ENCODE data around the gene ZNF207. TPM values are rescaled to one million over a fixed set of nuclear protein-coding genes. Genes with fewer than 3 reads are reported as not detected.
"Not testable (repeated sequence)": the region's sequence is repeated elsewhere in the genome, so short reads cannot be mapped to it uniquely, and the experiment has no call there.

The ZNF207 gene
- total and polyA plus RNA-seq, 5 experiments from 2014 or later: 120 to 287 (median 137) TPM

DNA sequence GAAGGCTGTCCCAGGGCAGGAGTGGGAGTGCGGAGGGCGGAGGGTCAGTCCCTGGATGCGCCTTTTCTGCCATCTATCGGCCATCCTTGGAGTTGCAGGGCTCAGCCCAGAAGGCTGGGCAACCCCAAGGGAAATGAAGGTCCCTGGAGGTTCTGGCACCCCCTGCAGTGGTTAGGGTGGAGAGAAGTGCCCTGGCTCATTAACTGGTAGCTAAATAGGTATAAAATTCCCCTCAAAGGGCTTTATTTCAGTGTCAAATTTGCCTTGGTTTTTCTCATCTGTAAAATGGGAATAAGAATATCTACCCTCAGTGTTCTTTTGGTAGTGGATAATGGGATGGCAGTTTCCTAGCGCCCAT lies 30.4 kb upstream of the ZNF207 start:
- Mint-ChIP-seq H3K27ac (peak overlapping the region in 2 of 10 donors; percentile 48 to 52), H3K4me1 (peaks cover 7 to 23% (median 17%) of the 10 kb centered on the region in 4 donors), H3K27me3 (peaks cover 0 to 10% (median 6%) of the 10 kb centered on the region in 5 donors), H3K36me3 (no peaks in the 10 kb centered on the region), H3K9me3 (no peaks in the 10 kb centered on the region), H3K4me3 (peak overlapping the region; percentile 65 to 87 (median 80))
- peak; percentile 89 to 90 for ATAC-seq
- peak; percentile 49 to 82 (median 68) for DNase-seq
- POLR2A ChIA-PET: interaction anchor here (0.7 kb wide), 3 partner anchors 123 to 1570 kb away, joined by 3 to 7 read pairs (median 3); no protein-coding TSS in a partner anchor

DNA sequence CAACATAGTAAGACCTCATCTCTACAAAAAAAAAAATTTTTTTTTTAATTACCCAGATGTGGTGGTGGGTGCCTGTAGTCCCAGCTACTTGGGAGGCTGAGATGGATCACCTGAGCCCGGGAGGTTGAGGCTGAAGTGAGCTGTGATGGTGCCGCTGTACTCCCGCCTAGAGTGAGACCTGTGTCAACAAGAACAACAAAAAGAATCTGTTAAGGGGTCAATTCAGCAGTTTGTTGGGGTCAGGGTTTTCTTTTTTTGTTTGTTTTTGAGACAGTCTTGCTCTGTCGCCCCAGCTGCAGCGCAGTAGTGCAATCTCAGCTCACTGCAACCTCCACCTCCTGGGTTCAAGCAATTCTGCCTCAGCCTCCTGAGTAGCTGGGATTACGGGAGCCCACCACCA lies 29.9 kb upstream of the ZNF207 start:
- ATAC-seq, H3K4me3 Mint-ChIP-seq, H3K27ac Mint-ChIP-seq, POLR2A ChIA-PET, H3K36me3 Mint-ChIP-seq, DNase-seq, H3K9me3 Mint-ChIP-seq: not testable (repeated sequence)
- peaks cover 7 to 24% (median 17%) of the 10 kb centered on the region in 4 donors for H3K4me1 Mint-ChIP-seq
- peaks cover 0 to 10% (median 3%) of the 10 kb centered on the region in 5 donors for H3K27me3 Mint-ChIP-seq

DNA sequence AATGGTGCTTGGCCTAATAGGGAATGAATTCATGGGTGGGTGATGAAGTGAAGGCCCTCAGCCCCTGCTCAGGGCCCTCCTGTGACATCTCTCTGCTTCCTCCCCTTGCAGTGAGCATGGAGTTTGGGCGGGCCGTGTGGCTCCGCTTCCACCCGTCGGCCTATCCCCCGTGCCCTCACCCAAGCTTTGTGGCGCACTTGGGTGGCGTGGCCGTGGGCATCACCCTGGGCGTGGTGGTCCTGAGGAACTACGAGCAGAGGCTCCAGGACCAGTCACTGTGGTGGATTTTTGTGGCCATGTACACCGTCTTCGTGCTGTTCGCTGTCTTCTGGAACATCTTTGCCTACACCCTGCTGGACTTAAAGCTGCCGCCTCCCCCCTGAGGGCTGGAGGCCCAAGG lies 29.1 kb upstream of the ZNF207 start:
- no peak overlapping the region for H3K27ac Mint-ChIP-seq
- POLR2A ChIA-PET: no interaction called here
- no peak for DNase-seq
- no peak for ATAC-seq
- no peak overlapping the region for H3K4me3 Mint-ChIP-seq
- no peaks in the 10 kb centered on the region for H3K36me3 Mint-ChIP-seq
- H3K4me1 Mint-ChIP-seq: peaks cover 7 to 24% (median 17%) of the 10 kb centered on the region in 4 donors
- no peaks in the 10 kb centered on the region for H3K9me3 Mint-ChIP-seq
- H3K27me3 Mint-ChIP-seq: peaks cover 0 to 6% (median under 1%) of the 10 kb centered on the region in 5 donors

DNA sequence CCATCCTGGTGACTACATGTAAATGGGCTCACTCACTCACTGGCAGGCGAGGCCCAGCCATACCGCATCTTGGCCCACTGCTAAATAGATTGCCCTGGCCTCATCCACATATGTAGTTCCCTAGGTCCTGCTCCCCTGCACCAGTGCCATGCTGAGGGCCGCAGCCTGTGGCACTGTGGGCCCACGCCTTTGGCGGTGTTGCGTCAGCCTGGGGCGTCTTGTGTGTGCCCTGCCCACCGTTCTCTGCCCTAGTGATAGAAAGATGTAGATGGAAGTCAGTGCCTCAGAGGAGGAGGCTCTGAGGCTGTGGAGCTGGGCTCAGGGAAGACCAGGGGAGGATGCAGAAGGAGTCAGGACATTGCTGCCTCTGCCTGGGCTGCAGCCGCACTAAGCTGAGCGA lies 26.9 kb upstream of the ZNF207 start:
- Mint-ChIP-seq H3K9me3 (no peaks in the 10 kb centered on the region), H3K27ac (peak overlapping the region in 6 of 10 donors; percentile 12 to 77 (median 58)), H3K4me1 (peaks cover 7 to 26% (median 17%) of the 10 kb centered on the region in 4 donors), H3K4me3 (peak overlapping the region in 3 of 10 donors; percentile 15 to 54 (median 21)), H3K36me3 (no peaks in the 10 kb centered on the region), H3K27me3 (no peaks in the 10 kb centered on the region)
- ATAC-seq (no peak), DNase-seq (no peak)
- POLR2A ChIA-PET: no interaction called here

DNA sequence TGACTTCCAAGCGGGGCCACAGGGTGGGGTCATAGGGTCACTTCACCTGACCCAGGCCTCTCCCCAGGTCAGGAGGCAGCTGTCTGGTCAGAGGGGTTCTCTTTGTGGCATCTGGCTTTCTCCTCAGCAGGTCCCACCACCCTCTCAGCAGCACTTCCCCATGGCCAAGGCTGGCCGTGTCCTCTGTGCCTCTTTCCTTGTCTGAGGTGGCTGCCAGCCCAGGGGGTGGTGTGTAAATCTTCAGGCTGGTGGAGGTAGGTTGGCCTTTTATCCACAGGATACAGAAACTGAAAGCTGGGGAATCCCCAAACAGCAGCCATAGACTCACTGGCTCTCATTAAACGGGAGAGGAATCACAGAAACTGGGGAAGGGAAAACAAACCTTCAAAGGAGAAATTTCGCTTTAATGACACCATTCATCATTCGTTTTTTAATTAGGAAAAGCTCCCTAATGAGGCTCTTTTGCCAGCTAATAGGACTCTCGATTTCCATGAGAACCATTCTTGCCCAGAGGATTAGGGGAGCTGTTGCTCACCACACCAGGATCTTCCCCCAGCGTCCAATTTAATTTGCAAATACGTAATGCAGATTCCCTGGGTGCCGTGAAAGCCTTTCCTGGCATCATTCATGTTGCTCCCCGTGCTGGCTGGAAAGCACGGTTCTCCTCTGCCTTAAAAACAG lies 26.0 kb upstream of the ZNF207 start:
- peak; percentile 77 to 80 for ATAC-seq
- POLR2A ChIA-PET: no interaction called here
- peak overlapping the region; percentile 43 to 80 (median 60) for H3K4me3 Mint-ChIP-seq
- H3K4me1 Mint-ChIP-seq: peaks cover 7 to 23% (median 17%) of the 10 kb centered on the region in 4 donors
- H3K27me3 Mint-ChIP-seq: no peaks in the 10 kb centered on the region
- H3K27ac Mint-ChIP-seq: peak overlapping the region; percentile 2 to 78 (median 51)
- H3K9me3 Mint-ChIP-seq: no peaks in the 10 kb centered on the region
- DNase-seq: peak in 4 of 10 donors; percentile 5 to 37 (median 24)
- no peaks in the 10 kb centered on the region for H3K36me3 Mint-ChIP-seq

- Mint-ChIP-seq H3K27ac (no peak overlapping the region), H3K36me3 (peaks cover 0 to 7% (median 0%) of the 10 kb centered on the region in 3 donors), H3K4me3 (no peak overlapping the region), H3K9me3 (no peaks in the 10 kb centered on the region), H3K27me3 (no peaks in the 10 kb centered on the region), H3K4me1 (peaks cover 12 to 41% (median 36%) of the 10 kb centered on the region in 4 donors)
- no peak for DNase-seq
- POLR2A ChIA-PET: no interaction called here
- ATAC-seq: no peak
Observed at GRCh38 chr17:32327911-32328310, 22.0 kb upstream of the ZNF207 start.

DNA sequence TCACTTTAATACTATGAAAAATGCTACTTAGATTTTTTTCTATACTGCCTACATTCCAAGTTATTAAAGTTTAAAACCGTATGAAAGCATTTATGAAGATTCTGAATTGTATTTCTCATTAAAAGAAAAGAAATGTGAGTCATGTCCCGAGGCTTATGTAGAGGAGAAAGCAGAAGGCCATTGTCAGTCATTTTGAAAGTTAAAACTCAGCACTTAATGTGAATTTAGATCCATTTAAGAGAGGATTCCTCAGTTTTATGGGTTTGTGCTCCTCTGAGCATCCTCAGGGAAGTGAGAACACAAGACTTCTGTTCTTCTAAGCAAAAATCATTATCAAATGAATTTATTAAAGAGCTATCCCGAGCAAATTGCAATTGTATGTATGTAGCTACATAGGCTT lies 19.8 kb upstream of the ZNF207 start:
- H3K27ac Mint-ChIP-seq: peak overlapping the region; percentile 29 to 85 (median 61)
- no peaks in the 10 kb centered on the region for H3K27me3 Mint-ChIP-seq
- POLR2A ChIA-PET: no interaction called here
- H3K9me3 Mint-ChIP-seq: no peaks in the 10 kb centered on the region
- H3K4me1 Mint-ChIP-seq: peaks cover 5 to 25% (median 21%) of the 10 kb centered on the region in 4 donors
- H3K36me3 Mint-ChIP-seq: peaks cover 3 to 25% (median 6%) of the 10 kb centered on the region in 3 donors
- no peak for ATAC-seq
- H3K4me3 Mint-ChIP-seq: no peak overlapping the region
- DNase-seq: no peak

DNA sequence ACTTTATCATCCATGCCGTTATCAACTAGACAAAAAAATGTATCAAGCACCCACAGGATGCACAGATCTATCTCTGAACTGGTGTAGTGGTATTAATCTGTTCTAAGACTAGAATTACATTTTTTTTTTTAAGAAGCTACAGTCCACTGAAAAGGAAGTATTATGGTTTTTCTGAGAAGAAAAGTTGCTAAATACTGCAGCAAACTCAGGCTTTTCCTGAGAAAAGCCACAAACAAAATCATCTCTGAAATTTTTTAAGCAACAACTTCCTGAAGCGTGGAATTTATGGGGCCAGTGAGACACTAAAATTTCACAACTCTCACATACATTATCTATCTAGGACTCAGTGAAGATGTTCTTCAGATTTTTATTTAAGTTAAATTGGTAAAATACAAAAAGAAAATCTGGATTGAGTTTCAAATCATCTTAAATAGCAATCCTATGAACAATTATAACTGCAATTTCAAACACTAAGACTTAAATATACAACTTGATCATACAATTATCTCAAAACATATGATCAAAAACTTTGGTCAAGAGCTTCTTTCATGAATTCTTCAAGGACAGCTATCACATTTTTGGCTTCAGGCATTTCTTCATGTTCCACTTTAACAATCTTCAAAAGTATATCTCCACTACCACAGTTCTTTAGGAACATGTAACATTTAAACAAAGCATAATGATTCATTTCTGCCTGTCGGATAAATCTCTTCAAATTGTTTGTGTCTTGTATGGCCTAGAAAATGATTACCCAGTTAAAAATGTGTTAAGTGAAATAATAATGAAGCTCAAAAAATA lies 18.5 kb upstream of the ZNF207 start:
- peak overlapping the region; percentile 34 to 85 (median 78) for H3K27ac Mint-ChIP-seq
- DNase-seq (no peak), ATAC-seq (no peak)
- no peaks in the 10 kb centered on the region for H3K9me3 Mint-ChIP-seq
- H3K4me3 Mint-ChIP-seq: peak overlapping the region in 6 of 10 donors; percentile 19 to 50 (median 44)
- POLR2A ChIA-PET: interaction anchor here (0.6 kb wide), 1 partner anchor 1488 kb away, joined by 4 read pairs; no protein-coding TSS in a partner anchor
- peaks cover 3 to 37% (median 6%) of the 10 kb centered on the region in 3 donors for H3K36me3 Mint-ChIP-seq
- peaks cover 5 to 25% (median 21%) of the 10 kb centered on the region in 4 donors for H3K4me1 Mint-ChIP-seq
- H3K27me3 Mint-ChIP-seq: no peaks in the 10 kb centered on the region

DNA sequence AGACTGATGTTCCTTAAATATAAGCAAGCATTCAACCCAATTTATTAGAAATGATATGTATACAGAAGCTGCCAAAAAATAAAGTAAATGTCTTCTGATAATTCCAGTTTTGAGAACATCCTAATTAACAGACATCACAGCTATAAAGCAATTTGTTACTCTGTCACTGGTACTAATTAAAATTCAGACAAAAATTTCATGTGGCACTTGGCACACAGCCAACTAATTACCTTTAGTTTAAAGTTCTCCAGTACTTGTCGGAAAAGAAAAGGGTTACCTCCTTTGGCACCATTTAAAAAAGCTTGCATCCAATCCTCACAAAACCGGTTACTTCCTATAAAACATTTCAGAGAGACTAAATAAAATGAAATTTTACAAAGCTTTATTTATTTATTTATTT lies 16.8 kb upstream of the ZNF207 start:
- Mint-ChIP-seq H3K27me3 (no peaks in the 10 kb centered on the region), H3K4me1 (peaks cover 5 to 23% (median 21%) of the 10 kb centered on the region in 4 donors), H3K27ac (no peak overlapping the region), H3K9me3 (no peaks in the 10 kb centered on the region), H3K36me3 (peaks cover 6 to 51% (median 7%) of the 10 kb centered on the region in 3 donors), H3K4me3 (no peak overlapping the region)
- ATAC-seq (no peak), DNase-seq (no peak)
- POLR2A ChIA-PET: no interaction called here

GRCh38 chr17:32335046-32335445 lies 14.9 kb upstream of the ZNF207 start:
- Mint-ChIP-seq H3K4me1 (peaks cover 6 to 24% (median 20%) of the 10 kb centered on the region in 4 donors), H3K27ac (no peak overlapping the region), H3K36me3 (peaks cover 6 to 65% (median 7%) of the 10 kb centered on the region in 3 donors), H3K27me3 (no peaks in the 10 kb centered on the region), H3K4me3 (no peak overlapping the region), H3K9me3 (no peaks in the 10 kb centered on the region)
- ATAC-seq: no peak
- POLR2A ChIA-PET: no interaction called here
- no peak for DNase-seq

- H3K4me1 Mint-ChIP-seq: peaks cover 7 to 18% (median 15%) of the 10 kb centered on the region in 4 donors
- ATAC-seq: no peak
- H3K27me3 Mint-ChIP-seq: no peaks in the 10 kb centered on the region
- no peak for DNase-seq
- no peaks in the 10 kb centered on the region for H3K9me3 Mint-ChIP-seq
- peaks cover 6 to 67% (median 7%) of the 10 kb centered on the region in 3 donors for H3K36me3 Mint-ChIP-seq
- POLR2A ChIA-PET: no interaction called here
- no peak overlapping the region for H3K4me3 Mint-ChIP-seq
- peak overlapping the region in 2 of 10 donors; percentile 11 to 50 for H3K27ac Mint-ChIP-seq
Observed at GRCh38 chr17:32335687-32336086, 14.3 kb upstream of the ZNF207 start.

DNA sequence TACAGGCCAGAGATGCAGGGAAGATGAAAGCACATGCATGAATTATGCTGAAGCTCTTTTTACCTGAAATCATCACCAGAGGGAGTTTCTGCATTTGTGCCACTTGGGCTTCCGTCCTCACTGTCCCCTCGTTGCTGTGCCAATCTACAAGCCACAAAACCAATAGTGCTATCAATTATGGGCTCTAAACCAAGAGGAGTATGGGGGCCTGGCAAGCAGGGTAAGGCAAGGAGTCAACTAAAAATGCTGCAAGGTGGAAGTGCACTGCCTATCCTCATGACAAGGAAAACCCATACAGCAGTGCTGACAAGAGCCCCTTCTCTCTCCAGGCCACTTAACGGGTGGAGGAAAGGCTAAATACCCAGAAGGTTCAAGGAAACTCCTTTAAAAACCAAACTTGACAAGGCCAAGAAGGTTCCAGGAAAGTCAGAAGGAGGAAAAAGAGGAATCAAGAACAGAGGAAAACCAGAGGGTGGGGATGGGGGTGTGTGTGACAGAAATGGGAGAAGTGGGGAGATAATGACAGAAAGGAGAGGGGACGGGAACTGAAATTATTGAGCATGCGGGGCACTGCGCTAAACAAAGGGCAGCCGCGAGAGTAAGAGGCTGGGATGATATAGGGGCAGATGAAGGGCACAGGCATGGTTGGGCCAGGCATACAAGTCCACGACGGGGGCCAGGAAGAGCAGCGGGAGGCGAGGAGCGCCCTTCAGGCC lies 8.7 kb upstream of the ZNF207 start:
- Mint-ChIP-seq H3K4me3 (peak overlapping the region; percentile 88 to 98 (median 96)), H3K4me1 (peaks cover 12 to 27% (median 20%) of the 10 kb centered on the region in 4 donors), H3K27ac (peak overlapping the region; percentile 89 to 98 (median 96)), H3K9me3 (no peaks in the 10 kb centered on the region), H3K27me3 (no peaks in the 10 kb centered on the region), H3K36me3 (peaks cover 0 to 33% (median 4%) of the 10 kb centered on the region in 3 donors)
- DNase-seq: peak; percentile 26 to 75 (median 52)
- ATAC-seq: peak; percentile 54 to 59
- POLR2A ChIA-PET: interaction anchor here (0.8 to 2.2 kb wide), 5 partner anchors 9 to 440 kb away, joined by 3 to 28 read pairs (median 4); partner anchors contain the start of genes PSMD11, UTP6 and ZNF207

All from naive thymus-derived CD8-positive, alpha-beta T cell (primary cell).